HepG2 (cell line): ENCODE results near the gene DNAJA2. TPM values are rescaled to one million over a fixed set of nuclear protein-coding genes. Genes with fewer than 3 reads are reported as not detected.

Source experiments
- CEBPG ChIP-seq: IDR thresholded peaks from 2 replicates; pipeline ENCODE4 v1.6.1; 2016
- HNF1B ChIP-seq: sonication (generic); formaldehyde crosslinking; IDR thresholded peaks from 2 replicates; pipeline ENCODE4 v1.5.1; 2020; ENCODE audit warnings: mild to moderate bottlenecking, moderate library complexity, missing genetic modification reagents
- KLF11 ChIP-seq: IDR thresholded peaks from 2 replicates; pipeline ENCODE4 v1.6.1; 2016; ENCODE audit warnings: missing compliant biosample characterization
- MED1 ChIP-seq: sonication (generic); formaldehyde crosslinking; IDR thresholded peaks from 2 replicates; pipeline ENCODE4 v1.4.0; 2020; ENCODE audit warnings: missing genetic modification reagents
- MNT ChIP-seq: fragments of 450-650 bp; IDR thresholded peaks from 2 replicates; pipeline ENCODE4 v1.6.1; 2016
- NR0B2 ChIP-seq: sonication (generic); formaldehyde crosslinking; IDR thresholded peaks from 2 replicates; pipeline ENCODE4 v1.4.0; 2020; ENCODE audit warnings: mild to moderate bottlenecking, missing genetic modification reagents
- TFDP1 ChIP-seq: IDR thresholded peaks from 2 replicates; pipeline ENCODE4 v1.6.1; 2016; ENCODE audit warnings: missing compliant biosample characterization, missing genetic modification reagents, borderline replicate concordance
- TFE3 ChIP-seq: IDR thresholded peaks from 2 replicates; pipeline ENCODE4 v1.6.1; 2016
- ZBTB40 ChIP-seq, 2 experiments: fragments of 450-650 bp in 1 of 2; sonication (generic) in 1 of 2; formaldehyde crosslinking in 1 of 2; IDR thresholded peaks; 2 replicates each; pipeline versions ENCODE4 v1.6.1 to v1.8.0; 2016 to 2022; ENCODE audit warnings: antibody characterized with exemption in 1 of 2, mild to moderate bottlenecking in 1 of 2, missing genetic modification reagents in 1 of 2
- ZXDC ChIP-seq: sonication (generic); formaldehyde crosslinking; IDR thresholded peaks from 2 replicates; pipeline ENCODE4 v1.5.0; 2020; ENCODE audit warnings: mild to moderate bottlenecking, missing genetic modification reagents
- polyA plus RNA-seq, 8 experiments: library from polyadenylated mRNA; depleted of rRNA in 3 of 8; stranded (reverse) in 7 of 8; unstranded in 1 of 8; fragments of >200 nt; fragmentation: Illumina TruSeq in 4 of 8; extraction: Trizol in 4 of 8; gene quantifications; 2 replicates each; pipeline versions ENCODE4 v1.2.1 to v1.2.3, GENCODE V29; 2011 to 2016; ENCODE audit warnings: low read depth in 4 of 8, missing spikeins in 1 of 8, mixed read lengths in 1 of 8; ENCODE audit not compliant: insufficient read depth in 1 of 8
- total RNA-seq, 5 experiments: library from RNA; depleted of rRNA; stranded (reverse); fragments of >200 nt; fragmentation: Illumina TruSeq; extraction: Trizol; gene quantifications; 2 replicates each; pipeline ENCODE4 v1.2.3, GENCODE V29; 2016; ENCODE audit warnings: low read depth in 1 of 5

DNAJA2 gene
- total and polyA plus RNA-seq, 2 of the 13 experiments (the other 11 are each of a cell fraction or from before 2014, with no cell fraction given) = 25.4 to 176 TPM

- TF ChIP-seq TFE3 (CRISPR knock-in tag) (0 out of 2 replicates have a peak, but pooled peaks have one; percentile 8), NR0B2 (CRISPR knock-in tag) (no peak), HNF1B (CRISPR knock-in tag) (0 out of 2 replicates have a peak, but pooled peaks have one; percentile 18), ZBTB40 (IDR thresholded peaks at IDR 0.05) (no peak), ZBTB40 (CRISPR knock-in tag; IDR thresholded peaks at IDR 0.05) (no peak), KLF11 (CRISPR knock-in tag) (no peak), TFDP1 (peak; percentile 24; the same call in 1 of the 2 replicates), ZXDC (no peak), CEBPG (CRISPR knock-in tag) (0 out of 2 replicates have a peak, but pooled peaks have one; percentile 3), MED1 (CRISPR knock-in tag) (peak; percentile 12; the same call in 1 of the 2 replicates), MNT (peak; percentile 84)
These were observed 878 bp upstream of the DNAJA2 start (continued) for GRCh38 chr16:46974352-46974751.
